A549 (cell line): ENCODE data around the gene STOM. TPM values are rescaled to one million over a fixed set of nuclear protein-coding genes. Genes with fewer than 3 reads are reported as not detected.

Experiments
- ATAC-seq, 2 experiments: fragments of 200-7000 bp in 1 of 2; fragments of >200 bp in 1 of 2; cut with Nextera tagmentation in 1 of 2; cut with Tn5 transposase in 1 of 2; 3 replicates each; pipeline versions ENCODE4 v1.8.0 to v1.9.1; 2018 to 2020; ENCODE audit warnings: mild to moderate bottlenecking in 1 of 2, moderate library complexity in 1 of 2
- CTCF ChIA-PET: fragments of 300-600 bp; sonication (Branson Sonifier 250); formaldehyde crosslinking; extraction: SDS; loops from one replicate; lab custom pipeline; 2021; ENCODE audit warnings: antibody characterized with exemption, inconsistent platforms; lab: Yijun Ruan, JAX
- POLR2A ChIA-PET: fragments of 350-600 bp; formaldehyde crosslinking; extraction: SDS; loops from one replicate; lab custom pipeline; 2021; ENCODE audit warnings: antibody characterized with exemption, inconsistent platforms; lab: Yijun Ruan, JAX
- DNase-seq, 2 experiments: peaks; one replicate each; pipeline versions ENCODE4 v3.0.0 to v3.0.0-alpha.2; 2011 to 2016; ENCODE audit warnings: low read depth in 1 of 2, low spot score in 1 of 2
- FAIRE-seq: peaks from 2 replicates; lab custom pipeline; 2011; peaks lifted over from hg19 to GRCh38; lab: Jason Lieb, UNC
- H3K27ac ChIP-seq, 2 experiments: fragments of >200 bp; sonication (Bioruptor Twin); formaldehyde crosslinking; 3 replicates each; pipeline ENCODE4 v1.5.1; 2016 to 2017
- H3K4me1 ChIP-seq: fragments of >200 bp; sonication (Bioruptor Twin); formaldehyde crosslinking; 3 replicates; pipeline ENCODE4 v1.6.1; 2016
- H3K4me2 ChIP-seq: fragments of >200 bp; sonication (Bioruptor Twin); formaldehyde crosslinking; 3 replicates; pipeline ENCODE4 v1.6.1; 2016
- H3K4me3 ChIP-seq: fragments of >200 bp; sonication (Bioruptor Twin); formaldehyde crosslinking; 3 replicates; pipeline ENCODE4 v1.5.1; 2016
- H3K9me3 ChIP-seq: fragments of >200 bp; sonication (Bioruptor Twin); formaldehyde crosslinking; 3 replicates; pipeline ENCODE4 v1.6.1; 2016
- BHLHE40 ChIP-seq: IDR thresholded peaks from 2 replicates; pipeline ENCODE4 v1.6.1; 2012; ENCODE audit warnings: low read depth, low read length, inconsistent platforms
- CBX2 ChIP-seq: fragments of 200-600 bp; sonication (generic); IDR thresholded peaks from 2 replicates; pipeline ENCODE4 v1.6.1; 2016; ENCODE audit warnings: low read depth, mild to moderate bottlenecking, borderline replicate concordance
- CHD4 ChIP-seq: fragments of 200-600 bp; sonication (generic); IDR thresholded peaks from 2 replicates; pipeline ENCODE4 v1.6.1; 2016; ENCODE audit warnings: antibody characterized with exemption, mild to moderate bottlenecking, borderline replicate concordance
- EHMT2 ChIP-seq: fragments of 200-600 bp; sonication (generic); IDR thresholded peaks from 2 replicates; pipeline ENCODE4 v1.6.1; 2016; ENCODE audit warnings: antibody characterized with exemption, low read depth, mild to moderate bottlenecking, moderate library complexity
- ESRRA ChIP-seq: fragments of 150-350 bp; IDR thresholded peaks from 2 replicates; pipeline ENCODE4 v1.6.1; 2014; ENCODE audit warnings: mild to moderate bottlenecking, low read length, borderline replicate concordance
- FOSB ChIP-seq: fragments of 250-450 bp; sonication (Bioruptor Pico); IDR thresholded peaks from 2 replicates; pipeline ENCODE4 v1.5.0; 2020; ENCODE audit warnings: mild to moderate bottlenecking, moderate library complexity
- FOXS1 ChIP-seq: fragments of 250-450 bp; sonication (Bioruptor Pico); IDR thresholded peaks from 2 replicates; pipeline ENCODE4 v1.5.0; 2020; ENCODE audit warnings: mild to moderate bottlenecking, moderate library complexity
- GATA3 ChIP-seq: IDR thresholded peaks from 2 replicates; pipeline ENCODE4 v1.6.1; 2012; ENCODE audit warnings: borderline replicate concordance
- HES2 ChIP-seq: fragments of >200 bp; sonication (Bioruptor Twin); formaldehyde crosslinking; IDR thresholded peaks from 2 replicates; pipeline ENCODE4 v1.6.1; 2016
- HOXB5 ChIP-seq: fragments of 250-450 bp; sonication (Bioruptor Pico); IDR thresholded peaks from 2 replicates; pipeline ENCODE4 v1.5.0; 2020; ENCODE audit warnings: mild to moderate bottlenecking, moderate library complexity
- JUNB ChIP-seq: fragments of >200 bp; sonication (Bioruptor Twin); formaldehyde crosslinking; IDR thresholded peaks from 2 replicates; pipeline ENCODE4 v1.6.1; 2016
- KDM1A ChIP-seq: fragments of 200-600 bp; sonication (generic); IDR thresholded peaks from 2 replicates; pipeline ENCODE4 v1.6.1; 2016; ENCODE audit warnings: low read depth, mild to moderate bottlenecking
- KDM5A ChIP-seq: fragments of 200-600 bp; sonication (generic); IDR thresholded peaks from 2 replicates; pipeline ENCODE4 v1.6.1; 2016; ENCODE audit warnings: antibody characterized with exemption, mild to moderate bottlenecking
- MAZ ChIP-seq: fragments of 150-350 bp; IDR thresholded peaks from 2 replicates; pipeline ENCODE4 v1.6.1; 2014; ENCODE audit warnings: antibody characterized with exemption, low read depth, low read length, borderline replicate concordance
- NPAS2 ChIP-seq: fragments of 250-450 bp; sonication (Bioruptor Pico); IDR thresholded peaks from 2 replicates; pipeline ENCODE4 v1.8.0; 2022; ENCODE audit warnings: mild to moderate bottlenecking, moderate library complexity, borderline replicate concordance
- PHF8 ChIP-seq: fragments of 200-600 bp; sonication (generic); IDR thresholded peaks from 2 replicates; pipeline ENCODE4 v1.6.1; 2016; ENCODE audit warnings: low read depth, mild to moderate bottlenecking, antibody characterized with exemption, moderate library complexity, borderline replicate concordance
- RAD21 ChIP-seq, 2 experiments: fragments of >200 bp in 1 of 2; sonication (Bioruptor Twin) in 1 of 2; formaldehyde crosslinking in 1 of 2; IDR thresholded peaks in 1 of 2; conservative IDR thresholded peaks in 1 of 2; 2 replicates in 1 of 2; 3 replicates in 1 of 2; pipeline ENCODE4 v1.6.1; 2012 to 2018; ENCODE audit warnings: inconsistent platforms in 1 of 2
- RARB ChIP-seq: fragments of 250-450 bp; sonication (Bioruptor Pico); IDR thresholded peaks from 2 replicates; pipeline ENCODE4 v1.8.0; 2021; ENCODE audit warnings: mild to moderate bottlenecking, moderate library complexity
- REST ChIP-seq: fragments of 200-600 bp; sonication (generic); IDR thresholded peaks from 2 replicates; pipeline ENCODE4 v1.6.1; 2016; ENCODE audit warnings: antibody characterized with exemption, mild to moderate bottlenecking, moderate library complexity
- RNF2 ChIP-seq: fragments of 200-600 bp; sonication (generic); IDR thresholded peaks from 2 replicates; pipeline ENCODE4 v1.6.1; 2016; ENCODE audit warnings: low read depth, mild to moderate bottlenecking, antibody characterized with exemption, moderate library complexity, borderline replicate concordance
- ZFP36 ChIP-seq: fragments of 450-650 bp; IDR thresholded peaks from 2 replicates; pipeline ENCODE4 v1.6.1; 2014; ENCODE audit warnings: borderline replicate concordance; ENCODE audit not compliant: partially characterized antibody
- ZSCAN20 ChIP-seq: fragments of 250-450 bp; sonication (Bioruptor Pico); IDR thresholded peaks from 2 replicates; pipeline ENCODE4 v1.8.0; 2022; ENCODE audit warnings: mild to moderate bottlenecking, moderate library complexity
- WGBS: methylation state at CpG from one replicate; pipeline ENCODE4 v1.1.6; 2017; ENCODE audit errors: missing lambda C conversion rate; 5-methylcytosine and 5-hydroxymethylcytosine counted together
- polyA plus RNA-seq, 4 experiments: library from polyadenylated mRNA; depleted of rRNA in 3 of 4; stranded (reverse); fragments of >200 nt; fragmentation: RNase III in 1 of 4; extraction: RNeasy Plus Mini Kit Qiagen cat#74134 plus additional on column Dnase treatment in 1 of 4; gene quantifications; 2 replicates in 3 of 4; 3 replicates in 1 of 4; pipeline ENCODE4 v1.2.3, GENCODE V29; 2011 to 2017
- TF ChIP-seq, protein P1 (sequence below): fragments of >200 bp; sonication (Bioruptor Twin); formaldehyde crosslinking; IDR thresholded peaks from 3 replicates; pipeline ENCODE4 v1.6.1; 2016
- TF ChIP-seq, protein P2 (sequence below): fragments of 450-650 bp; IDR thresholded peaks from 2 replicates; pipeline ENCODE4 v1.6.1; 2014; ENCODE audit warnings: antibody characterized with exemption

STOM gene
- polyA plus RNA-seq, 2 of the 4 experiments (the other 2 are of a cell fraction), result 83.3 to 246 TPM

GRCh38 chr9:121394292-121394691 is 24.2 kb upstream of the STOM start:
- Histone ChIP-seq H3K4me1 (0 out of 3 replicates have a peak, but pooled peaks cover under 1% of the 10 kb centered on the region), H3K4me2 (no peak overlapping the region), H3K4me3 (no peak overlapping the region), H3K9me3 (peaks cover 14% of the 10 kb centered on the region; the same call in 2 of the 3 replicates), H3K27ac (no peak overlapping the region)
- FAIRE-seq, result no peak
- no peak for DNase-seq
- POLR2A ChIA-PET, result no interaction called here
- TF ChIP-seq ESRRA (no peak), GATA3 (no peak)
- no peak for ATAC-seq
- WGBS, result 82% methylated on average over 3 of the region's 3 CpGs
- CTCF ChIA-PET, result interaction anchor here (1.6 to 17.1 kb wide), 4 partner anchors 76 to 181 kb away, joined by 6 to 410 read pairs (median 18); no protein-coding TSS in a partner anchor

GRCh38 chr9:121393318-121393717 is 23.3 kb upstream of the STOM start:
- Histone ChIP-seq H3K27ac (no peak overlapping the region), H3K4me1 (no peaks in the 10 kb centered on the region), H3K4me3 (no peak overlapping the region), H3K4me2 (no peak overlapping the region), H3K9me3 (peaks cover 14% of the 10 kb centered on the region; the same call in 2 of the 3 replicates)
- FAIRE-seq (no peak), DNase-seq (no peak), ATAC-seq (no peak)
- POLR2A ChIA-PET, result no interaction called here
- WGBS, result 52% methylated on average over 2 of the region's 2 CpGs
- CTCF ChIA-PET, result interaction anchor here (1.0 to 17.1 kb wide), 8 partner anchors 16 to 181 kb away, joined by 3 to 410 read pairs (median 5); no protein-coding TSS in a partner anchor
- no peak for TF ChIP-seq HOXB5

GRCh38 chr9:121390372-121390771 is 20.3 kb upstream of the STOM start:
- POLR2A ChIA-PET, result no interaction called here
- CTCF ChIA-PET, result interaction anchor here (0.9 to 17.1 kb wide), 5 partner anchors 8 to 178 kb away, joined by 3 to 410 read pairs (median 28); no protein-coding TSS in a partner anchor

DNA sequence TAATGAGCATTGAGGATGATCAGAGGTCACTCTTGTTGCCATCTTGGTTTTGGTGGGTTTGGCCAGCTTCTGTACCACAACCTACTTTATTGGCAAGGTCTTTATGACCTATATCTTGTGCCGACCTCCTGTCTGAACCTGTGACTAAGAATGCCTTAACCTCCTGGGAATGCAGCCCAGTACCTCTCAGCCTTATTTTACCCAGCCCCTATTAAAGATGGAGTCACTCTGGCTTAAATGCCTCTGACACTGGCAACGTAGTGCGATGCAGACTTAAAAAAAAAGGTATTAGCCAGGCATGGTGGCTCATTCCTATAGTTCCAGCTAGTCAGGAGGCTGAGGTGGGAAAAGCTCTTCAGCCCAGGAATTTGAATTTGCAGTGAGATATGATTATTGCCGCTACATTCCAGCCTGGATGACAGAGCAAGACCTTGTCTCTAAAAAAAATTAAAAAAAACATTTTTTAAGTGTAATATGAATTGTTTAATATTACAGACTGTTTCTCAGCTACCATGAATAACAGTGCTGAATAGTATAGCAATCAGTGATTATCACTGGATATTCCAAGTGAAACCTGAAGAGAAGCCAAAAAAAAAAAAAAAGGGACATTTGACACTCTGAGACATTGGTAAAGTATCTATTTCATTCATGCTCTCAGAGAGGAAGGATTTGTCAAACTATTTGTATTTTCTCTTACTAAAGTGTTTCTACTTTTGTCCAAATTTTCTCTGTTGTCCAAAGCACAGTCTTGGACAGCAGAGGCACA is 18.3 kb upstream of the STOM start:
- 91% methylated on average over 4 of the region's 4 CpGs for WGBS
- POLR2A ChIA-PET, result no interaction called here
- no peaks in the 10 kb centered on the region for H3K9me3 ChIP-seq
- H3K27ac ChIP-seq, result no peak overlapping the region
- CTCF ChIA-PET, result interaction anchor here (1.1 to 6.3 kb wide), 7 partner anchors 9 to 176 kb away, joined by 3 to 63 read pairs (median 7); no protein-coding TSS in a partner anchor
- H3K4me3 ChIP-seq, result no peak overlapping the region
- FAIRE-seq, result no peak
- TF ChIP-seq KDM1A (no peak), REST (no peak), RNF2 (no peak), CBX2 (no peak), FOXS1 (CRISPR knock-in tag) (no peak), NPAS2 (CRISPR knock-in tag) (no peak), ZFP36 (no peak), KDM5A (no peak), HOXB5 (no peak), GATA3 (no peak), EHMT2 (no peak), RARB (no peak), BHLHE40 (no peak)
- H3K4me1 ChIP-seq, result no peaks in the 10 kb centered on the region
- ATAC-seq, result no peak
- no peak for DNase-seq
- no peak overlapping the region for H3K4me2 ChIP-seq

More at GRCh38 chr9:121390372-121390771, 20.3 kb upstream of the STOM start:
- no peak for ATAC-seq
- Histone ChIP-seq H3K4me2 (no peak overlapping the region), H3K27ac (no peak overlapping the region), H3K9me3 (no peaks in the 10 kb centered on the region), H3K4me1 (no peaks in the 10 kb centered on the region), H3K4me3 (no peak overlapping the region)
- no peak for TF ChIP-seq HES2
- TF ChIP-seq RAD21 (conservative IDR thresholded peaks at IDR 0.05 in 1 of 2, IDR thresholded peaks at IDR 0.05 in 1 of 2), result no peak
- no peak for TF ChIP-seq PHF8
- no peak for TF ChIP-seq CHD4
- no peak for TF ChIP-seq GATA3
- no peak for TF ChIP-seq KDM5A
- no peak for TF ChIP-seq JUNB
- TF ChIP-seq ZSCAN20 (CRISPR knock-in tag), result no peak
- TF ChIP-seq, protein P1, sequence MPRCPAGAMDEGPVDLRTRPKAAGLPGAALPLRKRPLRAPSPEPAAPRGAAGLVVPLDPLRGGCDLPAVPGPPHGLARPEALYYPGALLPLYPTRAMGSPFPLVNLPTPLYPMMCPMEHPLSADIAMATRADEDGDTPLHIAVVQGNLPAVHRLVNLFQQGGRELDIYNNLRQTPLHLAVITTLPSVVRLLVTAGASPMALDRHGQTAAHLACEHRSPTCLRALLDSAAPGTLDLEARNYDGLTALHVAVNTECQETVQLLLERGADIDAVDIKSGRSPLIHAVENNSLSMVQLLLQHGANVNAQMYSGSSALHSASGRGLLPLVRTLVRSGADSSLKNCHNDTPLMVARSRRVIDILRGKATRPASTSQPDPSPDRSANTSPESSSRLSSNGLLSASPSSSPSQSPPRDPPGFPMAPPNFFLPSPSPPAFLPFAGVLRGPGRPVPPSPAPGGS, result no peak
- no peak for TF ChIP-seq FOSB (CRISPR knock-in tag)
- TF ChIP-seq MAZ, result no peak
- TF ChIP-seq CBX2, result no peak
- TF ChIP-seq, protein P2, sequence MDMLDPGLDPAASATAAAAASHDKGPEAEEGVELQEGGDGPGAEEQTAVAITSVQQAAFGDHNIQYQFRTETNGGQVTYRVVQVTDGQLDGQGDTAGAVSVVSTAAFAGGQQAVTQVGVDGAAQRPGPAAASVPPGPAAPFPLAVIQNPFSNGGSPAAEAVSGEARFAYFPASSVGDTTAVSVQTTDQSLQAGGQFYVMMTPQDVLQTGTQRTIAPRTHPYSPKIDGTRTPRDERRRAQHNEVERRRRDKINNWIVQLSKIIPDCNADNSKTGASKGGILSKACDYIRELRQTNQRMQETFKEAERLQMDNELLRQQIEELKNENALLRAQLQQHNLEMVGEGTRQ, result no peak
- no peak for FAIRE-seq
- no peak for DNase-seq
- 70% methylated on average over 1 of the region's 1 CpG for WGBS
